Measurements from ENCODE around the gene CACYBP.

Gene CACYBP

GRCh38 chr1:174975764-174976163 is 24.0 kb upstream of the CACYBP start (continued):
- TF ChIP-seq, protein P1, sequence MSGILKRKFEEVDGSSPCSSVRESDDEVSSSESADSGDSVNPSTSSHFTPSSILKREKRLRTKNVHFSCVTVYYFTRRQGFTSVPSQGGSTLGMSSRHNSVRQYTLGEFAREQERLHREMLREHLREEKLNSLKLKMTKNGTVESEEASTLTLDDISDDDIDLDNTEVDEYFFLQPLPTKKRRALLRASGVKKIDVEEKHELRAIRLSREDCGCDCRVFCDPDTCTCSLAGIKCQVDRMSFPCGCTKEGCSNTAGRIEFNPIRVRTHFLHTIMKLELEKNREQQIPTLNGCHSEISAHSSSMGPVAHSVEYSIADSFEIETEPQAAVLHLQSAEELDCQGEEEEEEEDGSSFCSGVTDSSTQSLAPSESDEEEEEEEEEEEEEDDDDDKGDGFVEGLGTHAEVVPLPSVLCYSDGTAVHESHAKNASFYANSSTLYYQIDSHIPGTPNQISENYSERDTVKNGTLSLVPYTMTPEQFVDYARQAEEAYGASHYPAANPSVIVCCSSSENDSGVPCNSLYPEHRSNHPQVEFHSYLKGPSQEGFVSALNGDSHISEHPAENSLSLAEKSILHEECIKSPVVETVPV (CRISPR knock-in tag; IDR thresholded peaks at IDR 0.05), result no peak
- TF ChIP-seq TCF4 (CRISPR knock-in tag; IDR thresholded peaks at IDR 0.05; ENCODE audit: borderline replicate concordance), result no peak
- no peak for TF ChIP-seq TOX (CRISPR knock-in tag; IDR thresholded peaks at IDR 0.05; ENCODE audit: borderline replicate concordance)
- TF ChIP-seq SNAI2 (CRISPR knock-in tag; IDR thresholded peaks at IDR 0.05), result no peak

- ATAC-seq, result peak; percentile 83
- TF ChIP-seq POU6F1 (CRISPR knock-in tag; IDR thresholded peaks at IDR 0.05; ENCODE audit: borderline replicate concordance, low read depth), result no peak
- TF ChIP-seq ZC3H10 (CRISPR knock-in tag; IDR thresholded peaks at IDR 0.05), result 0 out of 2 replicates have a peak, but pooled peaks have one; percentile 13
Measured at GRCh38 chr1:174976436-174977108, 23.2 kb upstream of the CACYBP start.

GRCh38 chr1:174982971-174983689 is 16.6 kb upstream of the CACYBP start:
- ATAC-seq, result peak; percentile 32; the same call in 2 of the 3 replicates
- TF ChIP-seq PATZ1 (CRISPR knock-in tag; IDR thresholded peaks at IDR 0.05; ENCODE audit: borderline replicate concordance) (no peak), ZFP30 (CRISPR knock-in tag; IDR thresholded peaks at IDR 0.05) (no peak), ZNF565 (CRISPR knock-in tag; conservative IDR thresholded peaks at IDR 0.05; ENCODE audit: low read depth) (no peak), RARB (CRISPR knock-in tag; IDR thresholded peaks at IDR 0.05) (no peak), ZC3H10 (CRISPR knock-in tag; IDR thresholded peaks at IDR 0.05) (no peak), TSHZ2 (CRISPR knock-in tag; IDR thresholded peaks at IDR 0.05) (no peak), TCF4 (CRISPR knock-in tag; IDR thresholded peaks at IDR 0.05; ENCODE audit: borderline replicate concordance) (no peak), POU6F1 (CRISPR knock-in tag; IDR thresholded peaks at IDR 0.05; ENCODE audit: borderline replicate concordance, low read depth) (no peak), PPARA (CRISPR knock-in tag; IDR thresholded peaks at IDR 0.05; ENCODE audit: borderline replicate concordance) (no peak), ZNF70 (CRISPR knock-in tag; IDR thresholded peaks at IDR 0.05) (no peak), OSR1 (CRISPR knock-in tag; IDR thresholded peaks at IDR 0.05) (no peak), TOX (CRISPR knock-in tag; IDR thresholded peaks at IDR 0.05; ENCODE audit: borderline replicate concordance) (no peak), ZNF8 (CRISPR knock-in tag; IDR thresholded peaks at IDR 0.05) (no peak)
- TF ChIP-seq, protein P1 (CRISPR knock-in tag; IDR thresholded peaks at IDR 0.05), result no peak

Data from SK-N-SH treated with all-trans-retinoic acid at 6 μM for 48 hours (cell line).